DND-41 (cell line): ENCODE data around the gene SKIC8.

ENCODE experiments used
- EZH2 ChIP-seq: IDR thresholded peaks from 3 replicates; pipeline ENCODE4 v1.6.1; 2012; ENCODE audit warnings: borderline replicate concordance, low read depth, mild to moderate bottlenecking, moderate library complexity, low read length, inconsistent platforms; ENCODE audit not compliant: severe bottlenecking
- TF ChIP-seq, protein P1 (sequence below): IDR thresholded peaks from 2 replicates; pipeline ENCODE4 v1.5.1; 2012; ENCODE audit warnings: borderline replicate concordance, low read length, moderate library complexity, mild to moderate bottlenecking; ENCODE audit not compliant: poor library complexity, severe bottlenecking; ENCODE audit errors: extremely low read depth

DNA sequence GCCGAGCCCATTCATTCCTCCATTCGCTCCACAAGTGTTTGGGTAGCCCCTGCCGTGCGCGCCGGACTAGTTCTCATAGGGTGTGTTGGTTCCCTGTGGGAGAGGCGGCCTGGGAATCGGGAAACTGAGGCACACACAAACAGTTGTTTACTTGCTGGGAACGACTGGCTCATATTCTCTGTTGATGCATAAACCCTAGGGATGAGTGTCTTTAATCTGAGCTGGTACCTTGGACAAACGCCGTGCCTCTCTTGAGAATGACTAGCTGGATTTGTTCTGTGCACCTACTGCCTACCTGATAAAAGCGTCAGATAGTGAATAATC lies 34.3 kb downstream of the SKIC8 start:
- TF ChIP-seq, protein P1, sequence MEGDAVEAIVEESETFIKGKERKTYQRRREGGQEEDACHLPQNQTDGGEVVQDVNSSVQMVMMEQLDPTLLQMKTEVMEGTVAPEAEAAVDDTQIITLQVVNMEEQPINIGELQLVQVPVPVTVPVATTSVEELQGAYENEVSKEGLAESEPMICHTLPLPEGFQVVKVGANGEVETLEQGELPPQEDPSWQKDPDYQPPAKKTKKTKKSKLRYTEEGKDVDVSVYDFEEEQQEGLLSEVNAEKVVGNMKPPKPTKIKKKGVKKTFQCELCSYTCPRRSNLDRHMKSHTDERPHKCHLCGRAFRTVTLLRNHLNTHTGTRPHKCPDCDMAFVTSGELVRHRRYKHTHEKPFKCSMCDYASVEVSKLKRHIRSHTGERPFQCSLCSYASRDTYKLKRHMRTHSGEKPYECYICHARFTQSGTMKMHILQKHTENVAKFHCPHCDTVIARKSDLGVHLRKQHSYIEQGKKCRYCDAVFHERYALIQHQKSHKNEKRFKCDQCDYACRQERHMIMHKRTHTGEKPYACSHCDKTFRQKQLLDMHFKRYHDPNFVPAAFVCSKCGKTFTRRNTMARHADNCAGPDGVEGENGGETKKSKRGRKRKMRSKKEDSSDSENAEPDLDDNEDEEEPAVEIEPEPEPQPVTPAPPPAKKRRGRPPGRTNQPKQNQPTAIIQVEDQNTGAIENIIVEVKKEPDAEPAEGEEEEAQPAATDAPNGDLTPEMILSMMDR: no peak
- TF ChIP-seq EZH2: no peak
